Left ventricle myocardium inferior (tissue), 1 donor: Measurements from ENCODE around the gene ELMOD2. TPM values are rescaled to one million over a fixed set of nuclear protein-coding genes. Genes with fewer than 3 reads are reported as not detected.

Experiments used
- DNase-seq: peaks from one replicate; pipeline ENCODE4 v3.0.0-alpha.2; 2020
- H3K27ac ChIP-seq: fragments of 200-600 bp; replicated peaks from 2 replicates; pipeline ENCODE4 v1.8.0; 2021
- H3K27me3 ChIP-seq: fragments of 200-600 bp; 2 replicates; pipeline ENCODE4 v1.8.0; 2021; ENCODE audit warnings: low read depth
- H3K36me3 ChIP-seq: fragments of 200-600 bp; 2 replicates; pipeline ENCODE4 v1.8.0; 2021
- H3K4me1 ChIP-seq: fragments of 200-600 bp; 2 replicates; pipeline ENCODE4 v1.8.0; 2021
- H3K4me3 ChIP-seq: fragments of 200-600 bp; 2 replicates; pipeline ENCODE4 v1.8.0; 2021; ENCODE audit warnings: mild to moderate bottlenecking, moderate library complexity
- H3K9me3 ChIP-seq: fragments of 200-600 bp; replicated peaks from 2 replicates; pipeline ENCODE4 v1.8.0; 2021
- CTCF ChIP-seq: fragments of 200-600 bp; IDR thresholded peaks from 2 replicates; pipeline ENCODE4 v1.8.0; 2021; ENCODE audit warnings: antibody characterized with exemption, mild to moderate bottlenecking, borderline replicate concordance
- intact Hi-C: fragments of 100-400 bp; cut with micrococcal nuclease; formaldehyde crosslinking; loops from one replicate; pipeline ENCODE4 v1.11.0; 2022
- total RNA-seq: library from RNA; stranded (reverse); fragmentation: NEBNext Ultra II Directional; extraction: Animal tissue kit (Norgen Biotek cat#: 25700); gene quantifications from one replicate; pipeline ENCODE4 v1.2.1, GENCODE V29; 2021
- donor health status: DM: no; HTN: yes; CAD: no; lungs with severe emphysema.

Gene ELMOD2
- total RNA-seq, 1 donor from 2014 or later, result 16.8 TPM

GRCh38 chr4:140595065-140595464, 71.1 kb downstream of the ELMOD2 start:
- H3K4me3 ChIP-seq, result no peak overlapping the region
- H3K9me3 ChIP-seq, result no peaks in the 10 kb centered on the region
- no peaks in the 10 kb centered on the region for H3K27me3 ChIP-seq
- TF ChIP-seq CTCF, result peak; percentile 69
- no peaks in the 10 kb centered on the region for H3K36me3 ChIP-seq
- H3K4me1 ChIP-seq, result no peaks in the 10 kb centered on the region
- intact Hi-C loops, result no loop called here
- no peak for DNase-seq
- H3K27ac ChIP-seq, result no peak overlapping the region

- no peak for TF ChIP-seq CTCF
- Histone ChIP-seq H3K4me1 (peaks cover 28% of the 10 kb centered on the region), H3K9me3 (no peaks in the 10 kb centered on the region), H3K27me3 (no peaks in the 10 kb centered on the region), H3K4me3 (no peak overlapping the region), H3K36me3 (no peaks in the 10 kb centered on the region), H3K27ac (no peak overlapping the region)
- intact Hi-C loops, result no loop called here
- DNase-seq, result no peak
These were observed 76.4 kb downstream of the ELMOD2 start for GRCh38 chr4:140600408-140600807.

GRCh38 chr4:140602714-140603113, 78.7 kb downstream of the ELMOD2 start:
- Histone ChIP-seq H3K27me3 (no peaks in the 10 kb centered on the region), H3K4me3 (no peak overlapping the region), H3K9me3 (no peaks in the 10 kb centered on the region), H3K36me3 (no peaks in the 10 kb centered on the region), H3K4me1 (peaks cover 28% of the 10 kb centered on the region), H3K27ac (peak overlapping the region; percentile 76)
- DNase-seq, result no peak
- intact Hi-C loops, result no loop called here
- TF ChIP-seq CTCF, result no peak

- peaks cover 28% of the 10 kb centered on the region for H3K4me1 ChIP-seq
- H3K27me3 ChIP-seq, result no peaks in the 10 kb centered on the region
- H3K4me3 ChIP-seq, result no peak overlapping the region
- H3K9me3 ChIP-seq, result no peaks in the 10 kb centered on the region
- DNase-seq, result no peak
- intact Hi-C loops, result no loop called here
- H3K27ac ChIP-seq, result peak overlapping the region; percentile 76
- no peaks in the 10 kb centered on the region for H3K36me3 ChIP-seq
- no peak for TF ChIP-seq CTCF
These were observed 79.3 kb downstream of the ELMOD2 start for GRCh38 chr4:140603286-140603685.

Other genes with a start within 250 kb of the ELMOD2 start
- 84.5 TPM for gene SCOC, start 150.5 kb upstream of the ELMOD2 start, total RNA-seq
- 47.0 TPM for gene CLGN, start 96.5 kb upstream of the ELMOD2 start, total RNA-seq
- gene MGAT4D, start 25.9 kb upstream of the ELMOD2 start, total RNA-seq, result not detected
- gene UCP1, start 44.8 kb downstream of the ELMOD2 start, total RNA-seq, result not detected
- gene TBC1D9, start 232.2 kb downstream of the ELMOD2 start, total RNA-seq, result 11.4 TPM